PC-9 (cell line): Measurements from ENCODE around the gene TRIO.

Source experiments
- EZH2 ChIP-seq: fragments of 200-600 bp; sonication (generic); IDR thresholded peaks from 2 replicates; pipeline ENCODE4 v1.8.0; 2017; ENCODE audit warnings: antibody characterized with exemption, low read depth
- TF ChIP-seq, protein P1 (sequence below): fragments of 200-600 bp; sonication (generic); conservative IDR thresholded peaks from 2 replicates; pipeline ENCODE4 v1.6.1; 2017; ENCODE audit warnings: mixed run types, antibody characterized with exemption, mild to moderate bottlenecking, moderate library complexity

GRCh38 chr5:14155075-14155474 lies 11.9 kb downstream of the TRIO start:
- TF ChIP-seq EZH2: no peak
- TF ChIP-seq, protein P1, sequence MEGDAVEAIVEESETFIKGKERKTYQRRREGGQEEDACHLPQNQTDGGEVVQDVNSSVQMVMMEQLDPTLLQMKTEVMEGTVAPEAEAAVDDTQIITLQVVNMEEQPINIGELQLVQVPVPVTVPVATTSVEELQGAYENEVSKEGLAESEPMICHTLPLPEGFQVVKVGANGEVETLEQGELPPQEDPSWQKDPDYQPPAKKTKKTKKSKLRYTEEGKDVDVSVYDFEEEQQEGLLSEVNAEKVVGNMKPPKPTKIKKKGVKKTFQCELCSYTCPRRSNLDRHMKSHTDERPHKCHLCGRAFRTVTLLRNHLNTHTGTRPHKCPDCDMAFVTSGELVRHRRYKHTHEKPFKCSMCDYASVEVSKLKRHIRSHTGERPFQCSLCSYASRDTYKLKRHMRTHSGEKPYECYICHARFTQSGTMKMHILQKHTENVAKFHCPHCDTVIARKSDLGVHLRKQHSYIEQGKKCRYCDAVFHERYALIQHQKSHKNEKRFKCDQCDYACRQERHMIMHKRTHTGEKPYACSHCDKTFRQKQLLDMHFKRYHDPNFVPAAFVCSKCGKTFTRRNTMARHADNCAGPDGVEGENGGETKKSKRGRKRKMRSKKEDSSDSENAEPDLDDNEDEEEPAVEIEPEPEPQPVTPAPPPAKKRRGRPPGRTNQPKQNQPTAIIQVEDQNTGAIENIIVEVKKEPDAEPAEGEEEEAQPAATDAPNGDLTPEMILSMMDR: no peak
